K562 (cell line): ENCODE measurements around the gene EXOC4. TPM values are rescaled to one million over a fixed set of nuclear protein-coding genes. Genes with fewer than 3 reads are reported as not detected.

Experiments
- ATAC-seq: fragments of 200-7000 bp; cut with Tn5 transposase; 3 replicates; pipeline ENCODE4 v1.9.1; 2020; ENCODE audit warnings: moderate library complexity
- BruUV-seq: library from RNA; stranded (reverse); fragments of 400-500 nt; replicated peaks from 2 replicates; lab custom pipeline; 2021; lab: Mats Ljungman, UMichigan
- CTCF ChIA-PET: fragments of 300-600 bp; formaldehyde crosslinking; extraction: SDS; loops from one replicate; lab custom pipeline; 2021; ENCODE audit warnings: low intra/inter-chr PET ratio; lab: Yijun Ruan, JAX
- POLR2A ChIA-PET: fragments of 300-600, 350-650 bp; sonication (Branson Sonifier 250); formaldehyde crosslinking; extraction: SDS; loops from one replicate; lab custom pipeline; 2021; ENCODE audit warnings: antibody characterized with exemption, inconsistent platforms; lab: Yijun Ruan, JAX
- DNase-seq, 4 experiments: peaks; one replicate each; pipeline versions ENCODE4 v3.0.0 to v3.0.0-alpha.2; 2011 to 2018; ENCODE audit warnings: low spot score in 3 of 4, mixed read lengths in 3 of 4; ENCODE audit errors: extremely low read depth in 1 of 4
- FAIRE-seq: peaks from 2 replicates; lab custom pipeline; 2011; peaks lifted over from hg19 to GRCh38; lab: Jason Lieb, UNC
- H2AFZ ChIP-seq: 2 replicates; pipeline ENCODE4 v1.6.0; 2011; ENCODE audit warnings: low read depth, low read length, control low read depth, inconsistent platforms
- H3K27ac ChIP-seq: fragments of 200-600 bp; 3 replicates; pipeline ENCODE4 v1.8.0; 2011; ENCODE audit warnings: low read depth, mild to moderate bottlenecking, control low read depth, inconsistent platforms, low read length, moderate library complexity, mixed read lengths; ENCODE audit errors: extremely low read depth
- H3K27me3 ChIP-seq, 2 experiments: fragments of 300-600 bp in 1 of 2; 2 replicates in 1 of 2; 3 replicates in 1 of 2; pipeline versions ENCODE4 v1.6.0 to v1.8.0; 2011; ENCODE audit warnings: inconsistent platforms in 2 of 2, low read length in 2 of 2, mild to moderate bottlenecking in 1 of 2, mixed read lengths in 1 of 2, moderate library complexity in 1 of 2; ENCODE audit not compliant: control insufficient read depth in 2 of 2, insufficient read depth in 2 of 2
- H3K36me3 ChIP-seq: fragments of 300-600 bp; 3 replicates; pipeline ENCODE4 v1.8.0; 2011; ENCODE audit warnings: mild to moderate bottlenecking, low read length, inconsistent platforms; ENCODE audit not compliant: control insufficient read depth, insufficient read depth
- H3K4me1 ChIP-seq, 2 experiments: fragments of 200-600 bp in 1 of 2; replicated peaks in 1 of 2; 2 replicates in 1 of 2; 3 replicates in 1 of 2; pipeline versions ENCODE4 v1.5.1 to v1.8.0; 2011; ENCODE audit warnings: inconsistent platforms in 2 of 2, low read length in 2 of 2, mild to moderate bottlenecking in 1 of 2, mixed read lengths in 1 of 2, moderate library complexity in 1 of 2; ENCODE audit not compliant: control insufficient read depth in 2 of 2, insufficient read depth in 2 of 2
- H3K4me2 ChIP-seq: 2 replicates; pipeline ENCODE4 v1.6.1; 2011; ENCODE audit warnings: low read length, control low read depth, inconsistent platforms, mixed read lengths; ENCODE audit not compliant: insufficient read depth
- H3K4me3 ChIP-seq: fragments of 200-600 bp; sonication (generic), shearing (Covaris generic); 2 replicates; pipeline ENCODE4 v1.5.1; 2016; ENCODE audit warnings: control low read depth, inconsistent platforms
- H3K79me2 ChIP-seq: fragments of 200-600 bp; 3 replicates; pipeline ENCODE4 v1.8.0; 2011; ENCODE audit warnings: low read length, inconsistent platforms; ENCODE audit not compliant: control insufficient read depth, insufficient read depth
- H3K9ac ChIP-seq, 2 experiments: 2 replicates each; pipeline versions ENCODE4 v1.6.0 to v1.6.1; 2011; ENCODE audit warnings: low read depth in 2 of 2, low read length in 2 of 2, control low read depth in 1 of 2, inconsistent platforms in 1 of 2, mild to moderate bottlenecking in 1 of 2, mixed read lengths in 1 of 2; ENCODE audit not compliant: insufficient read depth in 1 of 2
- H3K9me1 ChIP-seq: one replicate; pipeline ENCODE4 v1.6.0; 2011; ENCODE audit warnings: inconsistent platforms, mild to moderate bottlenecking, low read length, moderate library complexity; ENCODE audit not compliant: control insufficient read depth, insufficient read depth
- H3K9me3 ChIP-seq: replicated peaks from 2 replicates; pipeline ENCODE4 v1.5.1; 2011; ENCODE audit warnings: low read depth, low read length, inconsistent platforms; ENCODE audit not compliant: control insufficient read depth, insufficient read depth
- H4K20me1 ChIP-seq: replicated peaks from 2 replicates; pipeline ENCODE4 v1.6.1; 2011; ENCODE audit warnings: low read length, inconsistent platforms, mixed read lengths; ENCODE audit not compliant: control insufficient read depth, insufficient read depth
- BCOR ChIP-seq: fragments of 450-650 bp; IDR thresholded peaks from 2 replicates; pipeline ENCODE4 v1.6.1; 2016
- C11orf30 ChIP-seq: fragments of 450-650 bp; IDR thresholded peaks from 2 replicates; pipeline ENCODE4 v1.6.1; 2016; ENCODE audit warnings: low read depth, mild to moderate bottlenecking
- MAFF ChIP-seq: IDR thresholded peaks from 2 replicates; pipeline ENCODE4 v1.6.1; 2012; ENCODE audit warnings: low read length, improper control_type of control experiment
- MAFG ChIP-seq: fragments of 450-650 bp; conservative IDR thresholded peaks from 2 replicates; pipeline ENCODE4 v1.6.1; 2016; ENCODE audit warnings: missing genetic modification characterization, missing compliant biosample characterization
- MAFK ChIP-seq: IDR thresholded peaks from 2 replicates; pipeline ENCODE4 v1.6.1; 2011; ENCODE audit warnings: low read length, improper control_type of control experiment
- MECOM ChIP-seq: fragments of 250-450 bp; sonication (Bioruptor Pico); IDR thresholded peaks from 2 replicates; pipeline ENCODE4 v1.8.0; 2022; ENCODE audit warnings: inconsistent platforms
- ZNF316 ChIP-seq: fragments of 450-650 bp; IDR thresholded peaks from 2 replicates; pipeline ENCODE4 v1.6.1; 2016
- WGBS: fragments of 100-300 bp; shearing (Covaris generic); methylation state at CpG from one replicate; pipeline ENCODE4 v1.1.6; 2016; ENCODE audit warnings: low coverage, mixed read lengths; ENCODE audit not compliant: insufficient coverage; ENCODE audit errors: missing lambda C conversion rate; 5-methylcytosine and 5-hydroxymethylcytosine counted together
- in situ Hi-C: fragments of 300-500 bp; cut with MboI; formaldehyde crosslinking; loops from 4 replicates; pipeline ENCODE4 v1.15.0; 2018; ENCODE audit warnings: inconsistent platforms, mixed read lengths
- intact Hi-C: fragments of 100-400 bp; cut with micrococcal nuclease; formaldehyde crosslinking; loops from 2 replicates; pipeline ENCODE4 v1.14.2; 2022
- polyA plus RNA-seq, 8 experiments: library from polyadenylated mRNA; depleted of rRNA in 4 of 8; stranded (reverse) in 5 of 8; unstranded in 3 of 8; fragments of >200 nt; fragmentation: Nextera tagmentation in 2 of 8; fragmentation: Illumina TruSeq in 1 of 8; extraction: Ambion mirVana in 2 of 8; extraction: Trizol in 1 of 8; gene quantifications; 2 replicates each; pipeline versions ENCODE4 v1.2.1 to v1.2.3, GENCODE V29; 2011 to 2014; ENCODE audit warnings: inconsistent platforms in 1 of 8, missing spikeins in 1 of 8
- total RNA-seq, 7 experiments: library from RNA; depleted of rRNA in 6 of 7; stranded (reverse); fragments of >200 nt in 6 of 7; fragmentation: Illumina TruSeq in 2 of 7; extraction: Trizol in 2 of 7; gene quantifications; 2 replicates each; pipeline versions ENCODE4 v1.2.1 to v1.2.3, GENCODE V29; 2011 to 2021; ENCODE audit warnings: low replicate concordance in 1 of 7

Gene EXOC4
- total and polyA plus RNA-seq, 9 of the 15 experiments (the other 6 are each of a cell fraction or from before 2014, with no cell fraction given), result 18.5 to 73.1 (median 46.6) TPM

DNA sequence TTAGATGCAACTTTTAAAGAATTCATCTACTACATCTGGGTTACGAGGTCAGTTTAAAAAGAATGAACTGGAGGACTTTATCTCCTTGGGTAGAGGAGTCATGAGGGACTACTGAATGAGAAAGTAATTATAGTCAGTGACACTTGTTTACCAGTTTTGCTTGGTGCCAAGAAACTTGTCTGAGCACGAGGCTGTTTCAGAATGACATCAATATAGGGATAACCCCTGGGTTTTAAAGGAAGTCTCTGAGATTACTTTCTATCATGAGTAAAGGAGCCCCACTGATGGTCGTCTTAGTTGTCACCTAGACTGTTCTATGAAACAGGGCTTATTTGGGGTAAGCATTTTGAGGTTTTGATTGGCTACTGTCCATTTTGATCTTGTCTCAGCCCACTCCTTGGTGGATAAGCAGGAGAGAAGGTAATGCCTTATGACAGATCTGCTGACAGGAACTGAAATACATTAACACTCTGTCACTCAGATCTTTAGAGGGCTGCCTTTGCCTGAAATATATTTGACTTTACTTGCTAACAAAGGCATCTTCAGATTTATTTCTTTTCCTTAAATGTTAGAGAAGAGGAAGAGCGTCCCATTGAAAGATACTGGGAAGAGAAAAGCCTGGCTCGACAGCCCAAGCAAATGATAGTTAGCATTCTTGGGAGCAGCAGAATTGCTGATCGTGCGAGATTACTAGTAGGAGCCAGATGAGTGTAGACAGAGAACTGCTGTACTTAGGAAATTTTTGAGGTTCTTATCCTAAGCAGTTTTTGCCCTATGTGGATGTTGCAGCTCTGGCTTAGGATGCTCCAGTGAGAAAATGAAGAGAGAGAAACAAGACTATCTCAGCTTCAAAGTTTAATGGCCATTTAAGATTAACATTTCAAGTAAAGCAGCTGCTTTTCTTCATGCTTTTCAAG, 575.1 kb downstream of the EXOC4 start:
- Histone ChIP-seq H3K27me3 (no peaks in the 10 kb centered on the region), H4K20me1 (no peaks in the 10 kb centered on the region), H3K79me2 (no peaks in the 10 kb centered on the region), H3K27ac (no peak overlapping the region), H3K9me1 (no peaks in the 10 kb centered on the region), H3K36me3 (no peaks in the 10 kb centered on the region), H3K9me3 (no peaks in the 10 kb centered on the region), H3K4me1 (peaks cover 0 to 11% of the 10 kb centered on the region in 2 experiments; a peak in 2 of 5 replicates), H3K4me2 (no peak overlapping the region), H3K9ac (no peak overlapping the region), H2AFZ (no peak overlapping the region), H3K4me3 (no peak overlapping the region)
- intact Hi-C loops (no loop called here), in situ Hi-C loops (no loop called here)
- TF ChIP-seq MAFF, result peak; percentile 85
- no peak for TF ChIP-seq MECOM
- peak; percentile 89 for TF ChIP-seq C11orf30
- no peak for TF ChIP-seq BCOR
- peak; percentile 85 for TF ChIP-seq MAFK
- peak; percentile 88 for TF ChIP-seq MAFG (tag)
- peak; percentile 94 for TF ChIP-seq ZNF316
- FAIRE-seq (no peak), ATAC-seq (no peak), DNase-seq (no peak)
- BruUV-seq, result no TSS peak
- CTCF ChIA-PET, result no interaction called here
- WGBS, result 62% methylated on average over 7 of the region's 7 CpGs
- POLR2A ChIA-PET, result no interaction called here
